Left cardiac atrium (tissue), 4 donors: ENCODE measurements around the gene ATXN10. TPM values are rescaled to one million over a fixed set of nuclear protein-coding genes. Genes with fewer than 3 reads are reported as not detected.

Experiments
- ATAC-seq, 2 donors: fragments of 200-7000 bp; cut with Tn5 transposase; one replicate each; pipeline ENCODE4 v1.9.1; 2020; ENCODE audit warnings: mild to moderate bottlenecking in 2 of 2, moderate library complexity in 2 of 2
- DNase-seq: peaks from one replicate; pipeline ENCODE4 v3.0.0-alpha.2; 2020
- intact Hi-C, 2 donors: fragments of 100-400 bp; cut with DNase I; formaldehyde crosslinking; loops; one replicate each; pipeline versions ENCODE4 v1.14.1 to v1.15.1; 2022 to 2023
- microRNA-seq, 2 donors: library from miRNA; unstranded; fragments of <30 nt; microRNA quantifications; one replicate each; pipeline ENCODE4 v1.2.0, GENCODE V29; 2020
- total RNA-seq, 2 donors: library from RNA; stranded (reverse); fragmentation: NEBNext Ultra II Directional; extraction: Animal tissue kit (Norgen Biotek cat#: 25700); gene quantifications; one replicate each; pipeline ENCODE4 v1.2.1, GENCODE V29; 2021
- donor health status: DM: no; HTN: yes; CAD: no.
- donor health status: DM: no; HTN: yes; CAD: no; lungs with severe emphysema.
- donor health status: DM: yes; HTN: yes; CAD: no.
- donor health status: Dilated cardiomyopathy.

Gene ATXN10
- total RNA-seq, 2 donors from 2014 or later, result 129 to 143 TPM

GRCh38 chr22:45887202-45888131 lies 215.8 kb downstream of the ATXN10 start:
- no peak for DNase-seq
- no peak for ATAC-seq
- intact Hi-C loops, result no loop called here

GRCh38 chr22:45888221-45889092 lies 216.8 kb downstream of the ATXN10 start:
- intact Hi-C loops, result no loop called here

GRCh38 chr22:45889093-45889538 lies 217.5 kb downstream of the ATXN10 start:
- DNase-seq, result no peak
- intact Hi-C loops, result no loop called here
- ATAC-seq, result no peak

More at GRCh38 chr22:45888221-45889092, 216.8 kb downstream of the ATXN10 start:
- ATAC-seq (no peak), DNase-seq (no peak)

DNA sequence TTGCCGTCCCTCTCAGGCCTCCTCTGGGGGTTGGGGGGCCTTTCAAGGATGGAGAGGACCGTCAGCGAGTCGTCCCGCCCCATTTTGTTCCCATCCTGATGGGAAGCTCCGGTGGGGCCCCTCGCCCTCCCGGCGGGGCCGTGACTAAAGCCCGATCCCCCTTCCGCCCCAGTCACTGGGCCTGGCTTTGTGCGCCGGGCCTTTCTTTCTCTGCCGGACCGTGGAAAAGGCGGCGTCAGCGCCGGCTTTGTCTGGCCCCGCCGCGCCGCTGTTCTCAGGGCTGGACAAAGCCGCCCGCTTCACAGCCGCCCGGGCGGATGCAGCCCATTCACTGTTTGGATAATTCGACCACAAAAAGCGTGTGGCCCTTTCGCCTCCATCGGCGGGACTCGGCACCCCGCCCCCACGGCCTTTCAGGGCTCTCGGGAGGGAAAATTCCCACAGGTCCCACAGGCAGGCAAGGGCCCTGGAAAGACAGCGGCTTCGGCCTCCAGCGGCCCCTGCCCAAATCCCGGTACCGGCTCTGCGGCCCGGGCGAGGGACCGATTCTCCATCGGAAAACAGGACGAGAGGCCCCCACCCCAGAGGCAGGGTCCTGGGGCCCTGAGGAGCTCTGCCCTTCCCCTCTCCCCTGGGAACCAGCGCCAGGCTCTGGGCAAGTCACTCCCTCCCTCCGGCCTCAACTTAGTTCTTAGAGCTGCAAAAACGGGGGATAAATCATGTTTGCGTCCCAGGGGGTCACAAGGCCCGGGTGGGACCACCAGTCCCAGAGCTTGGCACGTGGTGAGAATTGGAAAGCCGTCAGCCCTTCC lies 218.1 kb downstream of the ATXN10 start:
- intact Hi-C loops, result no loop called here
- DNase-seq (no peak), ATAC-seq (no peak)

DNA sequence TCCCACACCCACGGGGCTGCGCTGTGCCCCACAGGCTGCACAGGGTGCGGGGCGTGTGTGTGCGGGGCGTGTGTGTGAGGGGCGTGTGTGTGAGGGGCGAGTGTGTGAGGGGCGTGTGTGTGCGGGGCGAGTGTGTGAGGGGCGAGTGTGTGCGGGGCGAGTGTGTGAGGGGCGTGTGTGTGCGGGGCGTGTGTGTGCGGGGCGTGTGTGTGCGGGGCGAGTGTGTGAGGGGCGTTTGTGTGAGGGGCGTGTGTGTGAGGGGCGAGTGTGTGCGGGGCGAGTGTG lies 218.7 kb downstream of the ATXN10 start:
- ATAC-seq (no peak), DNase-seq (no peak)
- intact Hi-C loops, result no loop called here

GRCh38 chr22:45891021-45891421 lies 219.4 kb downstream of the ATXN10 start:
- DNase-seq, result no peak
- intact Hi-C loops, result no loop called here
- no peak for ATAC-seq

- ATAC-seq, result no peak
- intact Hi-C loops, result no loop called here
- no peak for DNase-seq
Observed at GRCh38 chr22:45891471-45891995, 219.9 kb downstream of the ATXN10 start.

GRCh38 chr22:45891996-45892621 lies 220.5 kb downstream of the ATXN10 start:
- DNase-seq (no peak), ATAC-seq (no peak)
- intact Hi-C loops, result no loop called here

GRCh38 chr22:45892681-45893461 lies 221.2 kb downstream of the ATXN10 start:
- no peak for ATAC-seq
- intact Hi-C loops, result no loop called here
- DNase-seq, result no peak

DNA sequence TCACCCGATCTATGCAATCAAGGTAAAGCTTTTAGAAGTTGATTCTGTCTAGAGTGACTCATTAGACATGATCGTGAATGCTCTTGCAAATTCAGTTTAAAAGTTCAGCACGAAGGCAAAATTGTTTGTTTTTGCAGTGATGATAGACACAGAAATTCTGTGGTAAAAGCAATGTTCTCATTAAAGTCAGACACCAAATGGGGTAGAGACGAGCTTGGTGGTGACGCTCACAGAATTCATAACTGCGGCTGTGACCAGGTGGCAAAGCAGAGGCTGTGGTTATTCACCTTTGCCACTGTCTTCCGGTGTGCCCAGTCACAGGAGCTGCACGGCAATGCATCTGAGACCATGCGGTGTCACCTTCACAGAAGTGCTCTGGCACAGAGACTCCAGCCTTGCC lies 221.9 kb downstream of the ATXN10 start:
- intact Hi-C loops, result no loop called here
- ATAC-seq (no peak), DNase-seq (no peak)

Small RNA genes lying within 50 kb of the gene (microRNA-seq; reads per million reads assigned to microRNA genes)
- gene MIR4762, result 0 to 0.60 reads per million in 2 donors

Other genes with a start within 250 kb of the ATXN10 start
- 100 to 1,000 TPM; 251 to 348 TPM for gene FBLN1, start 169.0 kb upstream of the ATXN10 start, total RNA-seq